GM11168 (cell line): Measurements from ENCODE around the gene IVD.

ENCODE experiments used
- in situ Hi-C: fragments of 300-500 bp; cut with MboI; formaldehyde crosslinking; loops from one replicate; pipeline ENCODE4 v1.12.0; 2022; ENCODE audit warnings: low sequenced_read_pairs; ENCODE audit not compliant: unreplicated experiment

Gene IVD

GRCh38 chr15:40405501-40406381 lies at the start of gene IVD:
Gene IVD, plus strand, starts transcription at chr15:40405795. Its CDS starts 33 bp downstream, at chr15:40405828.
- in situ Hi-C loops, result no loop called here

- in situ Hi-C loops, result loop anchor here (5.0 kb wide), 1 partner anchor 71 kb away; no protein-coding TSS in a partner anchor
Observed at GRCh38 chr15:40355976-40356585, 49.5 kb upstream of the IVD start.

GRCh38 chr15:40357246-40357645 lies 48.3 kb upstream of the IVD start:
- in situ Hi-C loops, result loop anchor here (5.0 kb wide), 1 partner anchor 70 kb away; no protein-coding TSS in a partner anchor

GRCh38 chr15:40357723-40358470 lies 47.7 kb upstream of the IVD start, which contains the start of gene DISP2:
Gene DISP2, plus strand, starts transcription at chr15:40358219. Its CDS starts 103 bp downstream, at chr15:40358322.
- in situ Hi-C loops, result loop anchor here (5.0 kb wide), 1 partner anchor 69 kb away; no protein-coding TSS in a partner anchor

GRCh38 chr15:40358471-40359353 lies 46.9 kb upstream of the IVD start:
- in situ Hi-C loops, result loop anchor here (5.0 kb wide), 1 partner anchor 69 kb away; no protein-coding TSS in a partner anchor

GRCh38 chr15:40360015-40360414 lies 45.6 kb upstream of the IVD start:
- in situ Hi-C loops, result no loop called here

GRCh38 chr15:40361640-40362039 lies 44.0 kb upstream of the IVD start:
- in situ Hi-C loops, result no loop called here

GRCh38 chr15:40363611-40364010 lies 42.0 kb upstream of the IVD start:
- in situ Hi-C loops, result no loop called here

GRCh38 chr15:40364251-40364650 lies 41.3 kb upstream of the IVD start:
- in situ Hi-C loops, result no loop called here

GRCh38 chr15:40365016-40365415 lies 40.6 kb upstream of the IVD start:
- in situ Hi-C loops, result no loop called here

- in situ Hi-C loops, result no loop called here
Observed at GRCh38 chr15:40365624-40366456, 39.8 kb upstream of the IVD start.

- in situ Hi-C loops, result no loop called here
Observed at GRCh38 chr15:40366457-40367370, 38.9 kb upstream of the IVD start.

- in situ Hi-C loops, result no loop called here
Observed at GRCh38 chr15:40367371-40367685, 38.3 kb upstream of the IVD start.

GRCh38 chr15:40367686-40368611 lies 37.6 kb upstream of the IVD start:
- in situ Hi-C loops, result no loop called here

GRCh38 chr15:40368719-40369473 lies 36.7 kb upstream of the IVD start:
- in situ Hi-C loops, result no loop called here

GRCh38 chr15:40369474-40369869 lies 36.1 kb upstream of the IVD start:
- in situ Hi-C loops, result no loop called here
